Testis (tissue), 2 donors: ENCODE measurements around the gene PMEPA1.

Source experiments
- POLR2A ChIP-seq: fragments of 450-650 bp; IDR thresholded peaks from one replicate; pipeline ENCODE4 v1.6.1; 2017; ENCODE audit warnings: antibody characterized with exemption, mild to moderate bottlenecking, moderate library complexity
- TF ChIP-seq, protein P1 (sequence below), 3 experiments: fragments of 450-650 bp in 2 of 3; fragments of 200-600 bp in 1 of 3; sonication (generic) in 1 of 3; IDR thresholded peaks; one replicate each; pipeline ENCODE4 v1.5.1; 2016 to 2019; ENCODE audit warnings: antibody characterized with exemption in 3 of 3, mild to moderate bottlenecking in 2 of 3, moderate library complexity in 1 of 3

DNA sequence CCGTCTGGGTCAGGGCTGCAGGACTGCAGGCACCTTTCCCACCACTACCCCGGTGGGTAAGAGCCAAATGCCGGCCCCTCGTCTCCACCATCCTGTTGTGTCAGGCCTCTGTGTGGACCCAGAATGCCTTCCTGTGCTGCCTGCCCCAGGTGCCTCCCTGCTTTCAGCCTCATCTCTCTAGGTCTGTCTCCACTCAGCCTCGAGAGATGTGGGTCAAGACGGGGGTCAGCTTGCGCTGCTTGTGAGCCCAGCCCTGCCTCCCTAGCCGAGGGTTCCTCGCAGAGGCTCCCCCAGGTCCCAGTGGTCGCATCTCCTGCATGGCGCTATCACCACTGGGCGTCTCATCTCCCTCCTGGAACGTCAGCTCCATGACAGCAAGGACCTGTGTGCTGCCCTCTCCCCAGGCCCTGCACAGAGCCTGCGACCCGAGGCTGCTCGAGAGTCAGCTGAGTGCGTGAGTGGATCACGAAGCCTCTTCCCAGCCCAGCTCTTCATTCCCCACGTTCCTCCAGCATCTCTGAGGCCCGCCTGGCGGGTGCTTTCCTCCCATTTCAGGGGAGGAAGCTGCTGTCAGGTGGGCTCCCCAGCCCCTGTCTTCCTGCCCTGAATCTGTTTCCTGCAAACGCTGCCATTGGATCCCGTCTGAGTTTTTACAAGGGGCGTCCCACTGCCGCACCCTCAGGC lies 50.8 kb downstream of the PMEPA1 start:
- TF ChIP-seq, protein P1, sequence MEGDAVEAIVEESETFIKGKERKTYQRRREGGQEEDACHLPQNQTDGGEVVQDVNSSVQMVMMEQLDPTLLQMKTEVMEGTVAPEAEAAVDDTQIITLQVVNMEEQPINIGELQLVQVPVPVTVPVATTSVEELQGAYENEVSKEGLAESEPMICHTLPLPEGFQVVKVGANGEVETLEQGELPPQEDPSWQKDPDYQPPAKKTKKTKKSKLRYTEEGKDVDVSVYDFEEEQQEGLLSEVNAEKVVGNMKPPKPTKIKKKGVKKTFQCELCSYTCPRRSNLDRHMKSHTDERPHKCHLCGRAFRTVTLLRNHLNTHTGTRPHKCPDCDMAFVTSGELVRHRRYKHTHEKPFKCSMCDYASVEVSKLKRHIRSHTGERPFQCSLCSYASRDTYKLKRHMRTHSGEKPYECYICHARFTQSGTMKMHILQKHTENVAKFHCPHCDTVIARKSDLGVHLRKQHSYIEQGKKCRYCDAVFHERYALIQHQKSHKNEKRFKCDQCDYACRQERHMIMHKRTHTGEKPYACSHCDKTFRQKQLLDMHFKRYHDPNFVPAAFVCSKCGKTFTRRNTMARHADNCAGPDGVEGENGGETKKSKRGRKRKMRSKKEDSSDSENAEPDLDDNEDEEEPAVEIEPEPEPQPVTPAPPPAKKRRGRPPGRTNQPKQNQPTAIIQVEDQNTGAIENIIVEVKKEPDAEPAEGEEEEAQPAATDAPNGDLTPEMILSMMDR (IDR thresholded peaks at IDR 0.05), result no peak
- TF ChIP-seq POLR2A, result no peak
